GM18507 (cell line): ENCODE results near the gene CRIM1.

Source experiments
- DNase-seq: peaks from one replicate; pipeline ENCODE4 v3.0.0; 2011; ENCODE audit warnings: low read depth; ENCODE audit not compliant: insufficient read length; ENCODE audit errors: extremely low spot score
- FAIRE-seq: peaks from 2 replicates; lab custom pipeline; 2011; peaks lifted over from hg19 to GRCh38; lab: Jason Lieb, UNC

Gene CRIM1

GRCh38 chr2:36369163-36369562, 13.6 kb downstream of the CRIM1 start:
- FAIRE-seq (no peak), DNase-seq (no peak)

DNA sequence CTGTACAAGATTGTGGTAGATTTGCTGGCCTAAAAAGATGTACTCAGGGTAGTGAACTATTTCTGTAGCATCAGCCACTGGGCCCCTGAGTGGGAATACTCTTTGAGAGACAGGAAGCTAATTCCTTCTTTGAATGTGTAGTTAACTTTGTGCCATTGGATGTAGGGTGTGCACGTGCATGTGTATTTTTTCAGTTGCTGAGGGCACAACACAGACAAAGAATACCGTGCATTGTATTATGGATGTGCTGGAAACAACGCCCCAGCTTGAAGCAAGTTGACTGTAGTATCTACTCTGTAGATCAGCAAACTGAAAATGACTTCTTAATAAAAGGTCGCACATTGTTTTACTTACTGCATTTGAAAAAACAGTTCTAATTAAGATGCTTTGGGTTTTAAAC, 14.1 kb downstream of the CRIM1 start:
- FAIRE-seq (no peak), DNase-seq (no peak)

- DNase-seq (no peak), FAIRE-seq (no peak)
These were observed 14.7 kb downstream of the CRIM1 start for GRCh38 chr2:36370281-36370680.

DNA sequence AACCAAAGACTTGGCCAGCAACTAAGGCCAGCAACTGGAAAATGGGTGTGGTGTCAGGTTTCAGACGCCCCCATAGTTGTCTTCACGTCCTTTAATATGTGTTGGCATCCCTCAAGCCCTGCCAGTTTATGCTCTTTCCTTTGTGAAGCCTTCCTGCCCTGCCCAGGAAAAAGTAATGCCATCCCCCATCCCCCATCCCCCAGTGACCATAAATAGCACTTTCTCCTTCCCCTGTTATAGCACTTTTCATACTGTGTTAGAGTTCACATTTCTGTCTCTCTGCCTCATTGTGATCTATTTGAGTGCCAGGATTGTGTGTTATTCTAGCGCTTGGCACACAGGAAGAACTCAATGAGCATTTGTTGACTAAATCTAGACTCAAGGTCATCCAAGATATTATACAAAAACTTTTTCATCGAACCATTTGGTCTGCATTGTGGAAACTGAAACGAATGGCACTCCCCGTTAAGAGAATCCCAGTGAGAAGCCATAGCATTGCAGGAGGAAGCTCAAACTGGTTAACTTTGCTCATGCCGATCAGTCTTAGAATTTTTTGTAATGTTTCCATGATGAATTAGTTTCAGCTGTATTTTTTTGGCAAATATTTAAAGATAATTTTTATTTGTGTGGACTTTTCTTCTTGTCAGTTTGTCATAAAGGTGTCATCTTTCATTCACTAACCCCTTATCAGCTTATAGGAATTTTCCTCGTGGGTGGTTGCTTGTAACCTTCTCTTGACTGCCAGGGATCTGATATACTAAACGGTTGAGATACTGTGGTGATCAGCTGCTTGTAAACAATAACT, 15.7 kb downstream of the CRIM1 start:
- no peak for DNase-seq
- no peak for FAIRE-seq

- DNase-seq (no peak), FAIRE-seq (no peak)
These were observed 16.4 kb downstream of the CRIM1 start for GRCh38 chr2:36371928-36372391.

DNA sequence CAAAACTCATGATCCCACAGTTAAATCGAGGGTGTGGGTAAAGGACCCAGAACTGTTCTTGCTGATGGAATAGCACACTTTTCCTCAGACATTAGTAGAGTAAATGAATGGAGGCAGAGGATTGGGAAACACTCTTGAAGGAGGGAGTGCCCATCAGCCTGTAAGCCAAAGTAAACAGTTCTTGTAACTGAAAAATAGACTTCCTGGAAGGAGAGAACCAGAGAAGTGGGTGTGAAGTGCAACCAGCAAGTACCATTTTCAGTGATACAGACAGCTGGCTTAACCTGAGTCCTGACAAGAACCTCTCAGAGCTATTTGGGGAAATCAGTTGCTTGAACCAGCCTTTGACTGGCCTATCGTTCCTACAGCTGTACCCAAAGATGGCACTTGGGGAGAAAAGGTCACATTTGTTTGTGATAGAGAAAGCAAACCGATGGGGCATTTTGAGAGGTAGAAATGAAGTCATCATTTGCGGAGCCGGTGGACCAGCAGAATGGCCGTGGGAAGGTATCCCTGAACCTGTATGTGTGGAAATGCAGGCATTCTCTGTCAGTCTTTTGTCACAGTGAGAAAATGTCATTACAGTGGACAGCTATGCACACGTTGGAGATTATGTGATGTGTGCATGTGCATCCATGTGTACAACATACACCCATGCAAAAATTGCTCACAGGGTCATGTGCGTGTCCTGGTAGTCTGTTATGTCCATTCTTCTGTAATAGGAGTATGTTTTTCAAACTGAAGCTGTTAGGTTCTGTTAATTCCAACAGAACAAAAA, 17.8 kb downstream of the CRIM1 start:
- DNase-seq (no peak), FAIRE-seq (no peak)

DNA sequence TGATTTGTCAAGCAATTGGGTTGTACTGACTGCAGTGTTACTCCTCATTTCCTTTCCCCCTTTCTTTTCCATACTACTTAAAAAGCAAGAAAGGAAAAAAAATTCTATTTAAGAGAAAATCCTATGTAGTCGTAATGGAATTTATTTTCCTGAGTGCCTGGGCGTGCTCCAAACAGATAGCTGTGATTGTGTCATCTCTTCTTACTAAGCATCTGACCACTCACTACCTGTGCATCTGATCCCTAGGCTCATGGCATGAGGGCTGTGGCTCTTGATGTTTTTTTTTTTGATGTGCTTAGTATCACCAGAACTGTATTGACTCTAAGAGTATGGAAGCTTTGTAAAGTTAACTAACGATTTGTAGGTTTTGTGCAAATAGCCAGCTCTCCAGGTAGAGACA, 19.0 kb downstream of the CRIM1 start:
- DNase-seq: no peak
- no peak for FAIRE-seq

DNA sequence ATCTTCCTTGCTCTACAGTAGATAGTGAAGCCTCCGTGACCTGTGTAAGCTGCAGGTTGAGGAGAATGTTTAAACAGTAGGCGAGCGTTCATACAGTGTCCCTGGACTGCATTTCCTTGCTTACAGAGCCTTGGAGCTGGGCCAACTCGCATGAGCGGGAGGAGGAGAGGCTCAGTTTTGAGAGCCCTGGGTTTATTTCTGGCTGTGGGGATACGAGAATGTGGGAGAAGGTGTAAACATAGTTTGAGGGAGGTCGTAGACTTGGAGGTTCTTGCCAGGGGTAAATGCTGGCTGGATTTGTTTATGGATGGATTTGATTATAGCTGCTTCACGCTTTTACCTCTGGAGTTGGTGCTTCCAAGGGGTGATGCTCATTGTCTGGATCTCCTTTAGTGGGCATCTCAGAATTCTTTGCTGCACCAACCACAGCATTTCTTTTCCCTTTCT, 20.8 kb downstream of the CRIM1 start:
- FAIRE-seq: no peak
- no peak for DNase-seq

GRCh38 chr2:36376992-36377738, 21.6 kb downstream of the CRIM1 start:
- DNase-seq (no peak), FAIRE-seq (no peak)

- FAIRE-seq: no peak
- no peak for DNase-seq
These were observed 24.3 kb downstream of the CRIM1 start for GRCh38 chr2:36379710-36380448.

- FAIRE-seq: no peak
- no peak for DNase-seq
These were observed 25.3 kb downstream of the CRIM1 start for GRCh38 chr2:36380624-36381481.

- DNase-seq (no peak), FAIRE-seq (no peak)
These were observed 26.4 kb downstream of the CRIM1 start for GRCh38 chr2:36381993-36382392.

DNA sequence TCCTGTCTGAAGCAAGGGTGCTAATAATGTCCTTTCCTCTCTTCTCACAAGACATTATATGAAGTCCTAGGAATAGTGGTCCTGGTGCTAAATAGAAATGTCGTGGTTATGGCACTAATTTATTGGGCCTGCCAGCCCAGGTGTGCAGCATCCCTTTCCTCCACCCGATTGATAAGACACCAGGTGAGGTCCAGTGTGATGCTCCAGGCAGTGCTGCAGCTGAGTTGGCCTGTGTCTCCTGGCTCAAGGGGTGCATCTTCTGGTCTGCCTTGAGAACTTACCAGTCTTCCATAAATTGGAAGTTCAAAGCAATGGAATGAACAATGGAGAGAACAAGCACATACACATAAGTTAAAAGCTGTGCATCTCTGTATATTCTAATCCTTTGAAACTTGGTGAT, 26.9 kb downstream of the CRIM1 start:
- no peak for FAIRE-seq
- no peak for DNase-seq

DNA sequence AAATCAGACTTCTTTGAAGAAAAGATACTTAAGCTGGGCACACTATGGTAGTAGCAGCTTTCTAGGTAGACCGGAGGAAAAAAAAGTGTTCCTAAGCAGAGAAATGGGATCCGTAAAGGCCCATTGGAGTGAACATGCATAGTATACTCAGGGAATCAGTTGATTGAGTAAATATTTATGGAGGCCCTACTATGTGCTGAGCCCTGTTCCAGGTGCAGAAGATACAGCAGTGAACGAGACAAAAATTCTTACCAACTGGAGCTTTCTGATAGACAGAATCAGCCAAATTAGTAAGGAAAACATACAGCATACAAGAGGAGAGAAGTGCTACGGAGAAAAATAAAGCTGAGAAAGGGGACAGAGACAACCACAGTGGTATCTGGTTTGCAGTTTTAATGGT, 28.1 kb downstream of the CRIM1 start:
- no peak for DNase-seq
- FAIRE-seq: no peak

DNA sequence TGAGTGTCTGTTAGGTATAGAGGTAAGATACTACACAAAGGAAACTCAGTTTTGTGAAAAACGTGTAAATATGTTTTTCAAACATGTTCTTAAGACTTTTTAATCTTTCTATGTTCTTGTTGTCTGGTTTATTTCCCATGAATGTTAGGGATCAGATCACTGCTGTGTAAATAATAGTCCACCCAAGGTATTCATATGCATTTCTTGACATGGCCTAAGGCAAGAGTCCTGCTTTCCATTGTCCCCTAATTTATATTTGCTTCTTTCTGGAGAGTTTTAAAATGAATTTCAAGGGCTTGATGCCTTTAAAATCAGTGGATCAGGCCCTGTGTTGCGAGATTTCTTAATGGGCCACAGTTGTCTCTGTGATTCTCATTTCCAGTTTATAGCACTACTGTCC, 28.9 kb downstream of the CRIM1 start:
- FAIRE-seq: no peak

GRCh38 chr2:36385603-36386002, 30.0 kb downstream of the CRIM1 start:
- no peak for FAIRE-seq

More for the DNA sequence above, 28.9 kb downstream of the CRIM1 start:
- DNase-seq: no peak

GRCh38 chr2:36387258-36387916, 31.8 kb downstream of the CRIM1 start:
- DNase-seq: no peak
- peak; percentile 48 for FAIRE-seq

More at GRCh38 chr2:36385603-36386002, 30.0 kb downstream of the CRIM1 start:
- DNase-seq: no peak

- DNase-seq (no peak), FAIRE-seq (no peak)
These were observed 32.9 kb downstream of the CRIM1 start for GRCh38 chr2:36388472-36388871.
